Measurements from ENCODE around the gene HOXB13. TPM values are rescaled to one million over a fixed set of nuclear protein-coding genes. Genes with fewer than 3 reads are reported as not detected.
A peak's percentile ranks its signal among the peaks of the same experiment; 100 is the strongest.

HOXB13 gene
- polyA plus RNA-seq, 2 of the 4 experiments (the other 2 are of a cell fraction) = 3.2 to 3.5 TPM

GRCh38 chr17:48748718-48749566 is 20.4 kb upstream of the HOXB13 start:
- TF ChIP-seq CHD4 (IDR thresholded peaks at IDR 0.05; ENCODE audit: borderline replicate concordance) (no peak), EHF (CRISPR knock-in tag; IDR thresholded peaks at IDR 0.05) (no peak), ESRRA (IDR thresholded peaks at IDR 0.05; ENCODE audit: borderline replicate concordance, low read length) (no peak), USF2 (IDR thresholded peaks at IDR 0.05) (no peak), ZFP36 (IDR thresholded peaks at IDR 0.05; ENCODE audit: borderline replicate concordance, partially characterized antibody) (no peak), RARB (CRISPR knock-in tag; IDR thresholded peaks at IDR 0.05) (no peak), TFCP2L1 (CRISPR knock-in tag; IDR thresholded peaks at IDR 0.05) (no peak), MYC (IDR thresholded peaks at IDR 0.05; ENCODE audit: borderline replicate concordance, low read length) (no peak), RFX5 (IDR thresholded peaks at IDR 0.05) (no peak), FOXS1 (CRISPR knock-in tag; IDR thresholded peaks at IDR 0.05) (no peak), HOXB5 (CRISPR knock-in tag; IDR thresholded peaks at IDR 0.05) (no peak), HDAC2 (IDR thresholded peaks at IDR 0.05) (no peak), EP300 (IDR thresholded peaks at IDR 0.05) (no peak), GATA3 (IDR thresholded peaks at IDR 0.05; ENCODE audit: borderline replicate concordance) (no peak), ZC3H11A (IDR thresholded peaks at IDR 0.05) (no peak)
- TF ChIP-seq, protein P1, sequence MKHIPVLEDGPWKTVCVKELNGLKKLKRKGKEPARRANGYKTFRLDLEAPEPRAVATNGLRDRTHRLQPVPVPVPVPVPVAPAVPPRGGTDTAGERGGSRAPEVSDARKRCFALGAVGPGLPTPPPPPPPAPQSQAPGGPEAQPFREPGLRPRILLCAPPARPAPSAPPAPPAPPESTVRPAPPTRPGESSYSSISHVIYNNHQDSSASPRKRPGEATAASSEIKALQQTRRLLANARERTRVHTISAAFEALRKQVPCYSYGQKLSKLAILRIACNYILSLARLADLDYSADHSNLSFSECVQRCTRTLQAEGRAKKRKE (CRISPR knock-in tag; IDR thresholded peaks at IDR 0.05; ENCODE audit: low read depth) = no peak
- TF ChIP-seq, protein P2, sequence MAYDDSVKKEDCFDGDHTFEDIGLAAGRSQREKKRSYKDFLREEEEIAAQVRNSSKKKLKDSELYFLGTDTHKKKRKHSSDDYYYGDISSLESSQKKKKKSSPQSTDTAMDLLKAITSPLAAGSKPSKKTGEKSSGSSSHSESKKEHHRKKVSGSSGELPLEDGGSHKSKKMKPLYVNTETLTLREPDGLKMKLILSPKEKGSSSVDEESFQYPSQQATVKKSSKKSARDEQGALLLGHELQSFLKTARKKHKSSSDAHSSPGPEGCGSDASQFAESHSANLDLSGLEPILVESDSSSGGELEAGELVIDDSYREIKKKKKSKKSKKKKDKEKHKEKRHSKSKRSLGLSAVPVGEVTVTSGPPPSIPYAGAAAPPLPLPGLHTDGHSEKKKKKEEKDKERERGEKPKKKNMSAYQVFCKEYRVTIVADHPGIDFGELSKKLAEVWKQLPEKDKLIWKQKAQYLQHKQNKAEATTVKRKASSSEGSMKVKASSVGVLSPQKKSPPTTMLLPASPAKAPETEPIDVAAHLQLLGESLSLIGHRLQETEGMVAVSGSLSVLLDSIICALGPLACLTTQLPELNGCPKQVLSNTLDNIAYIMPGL (CRISPR knock-in tag; IDR thresholded peaks at IDR 0.05; ENCODE audit: borderline replicate concordance) = no peak
- ChIA-PET CTCF (interaction anchor here (0.6 to 4.3 kb wide), 10 partner anchors 10 to 206 kb away, joined by 3 to 24 read pairs (median 4); partner anchors contain the start of gene PRAC2), POLR2A (no interaction called here)
- FAIRE-seq = peak; percentile 67
- Histone ChIP-seq H3K4me3 (no peak overlapping the region), H3K27ac (no peak overlapping the region), H3K4me1 (peaks cover 24% of the 10 kb centered on the region), H3K4me2 (no peak overlapping the region), H3K9me3 (no peaks in the 10 kb centered on the region)
- no peak for DNase-seq (ENCODE audit: low read depth in 1 of 2, low spot score in 1 of 2)
- 81% methylated on average over 16 of the region's 16 CpGs for WGBS (ENCODE audit: missing lambda C conversion rate)
- ATAC-seq = no peak

- peaks cover 17% of the 10 kb centered on the region; the same call in 2 of the 3 replicates for H3K4me1 ChIP-seq
- H3K4me2 ChIP-seq = no peak overlapping the region
- no peak for ATAC-seq
- TF ChIP-seq KDM1A (IDR thresholded peaks at IDR 0.05; ENCODE audit: low read depth) = no peak
- TF ChIP-seq REST (IDR thresholded peaks at IDR 0.05) = no peak
- TF ChIP-seq RNF2 (IDR thresholded peaks at IDR 0.05; ENCODE audit: borderline replicate concordance, low read depth) = no peak
- no peak for TF ChIP-seq CHD4 (IDR thresholded peaks at IDR 0.05; ENCODE audit: borderline replicate concordance)
- no peak for TF ChIP-seq EP300 (IDR thresholded peaks at IDR 0.05)
- TF ChIP-seq RAD21 (conservative IDR thresholded peaks at IDR 0.05 in 1 of 2, IDR thresholded peaks at IDR 0.05 in 1 of 2) = no peak
- no peak for TF ChIP-seq HOXA7 (CRISPR knock-in tag; IDR thresholded peaks at IDR 0.05)
- no peak for TF ChIP-seq ESRRA (IDR thresholded peaks at IDR 0.05; ENCODE audit: borderline replicate concordance, low read length)
- TF ChIP-seq HOXB13 (CRISPR knock-in tag; IDR thresholded peaks at IDR 0.05; ENCODE audit: low read depth) = no peak
- no peak for DNase-seq (ENCODE audit: low read depth in 1 of 2, low spot score in 1 of 2)
- CTCF ChIA-PET = interaction anchor here (0.7 to 4.3 kb wide), 5 partner anchors 10 to 648 kb away, joined by 3 to 24 read pairs (median 5); partner anchors contain the start of gene PRAC2
- WGBS (ENCODE audit: missing lambda C conversion rate) = 88% methylated on average over 53 of the region's 53 CpGs
- POLR2A ChIA-PET = no interaction called here
- no peaks in the 10 kb centered on the region for H3K9me3 ChIP-seq
- H3K27ac ChIP-seq = no peak overlapping the region
- H3K4me3 ChIP-seq = no peak overlapping the region
- no peak for FAIRE-seq
Observed at GRCh38 chr17:48747445-48748363, 19.2 kb upstream of the HOXB13 start.

All from A549 (cell line).